ENCODE data around the gene CREBL2.

- no peak for TF ChIP-seq CTCF (IDR thresholded peaks at IDR 0.05)
- no peak for TF ChIP-seq POLR2A (IDR thresholded peaks at IDR 0.05)
- TF ChIP-seq EP300 (IDR thresholded peaks at IDR 0.05): no peak
Observed at GRCh38 chr12:12661086-12661856, 49.6 kb downstream of the CREBL2 start.
